A549 (cell line): ENCODE results near the gene NINL. TPM values are rescaled to one million over a fixed set of nuclear protein-coding genes. Genes with fewer than 3 reads are reported as not detected.

ENCODE experiments used
- ATAC-seq, 2 experiments: fragments of 200-7000 bp in 1 of 2; fragments of >200 bp in 1 of 2; cut with Nextera tagmentation in 1 of 2; cut with Tn5 transposase in 1 of 2; 3 replicates each; pipeline versions ENCODE4 v1.8.0 to v1.9.1; 2018 to 2020; ENCODE audit warnings: mild to moderate bottlenecking in 1 of 2, moderate library complexity in 1 of 2
- CTCF ChIA-PET: fragments of 300-600 bp; sonication (Branson Sonifier 250); formaldehyde crosslinking; extraction: SDS; loops from one replicate; lab custom pipeline; 2021; ENCODE audit warnings: antibody characterized with exemption, inconsistent platforms; lab: Yijun Ruan, JAX
- POLR2A ChIA-PET: fragments of 350-600 bp; formaldehyde crosslinking; extraction: SDS; loops from one replicate; lab custom pipeline; 2021; ENCODE audit warnings: antibody characterized with exemption, inconsistent platforms; lab: Yijun Ruan, JAX
- DNase-seq, 2 experiments: peaks; one replicate each; pipeline versions ENCODE4 v3.0.0 to v3.0.0-alpha.2; 2011 to 2016; ENCODE audit warnings: low read depth in 1 of 2, low spot score in 1 of 2
- FAIRE-seq: peaks from 2 replicates; lab custom pipeline; 2011; peaks lifted over from hg19 to GRCh38; lab: Jason Lieb, UNC
- H3K27ac ChIP-seq, 2 experiments: fragments of >200 bp; sonication (Bioruptor Twin); formaldehyde crosslinking; 3 replicates each; pipeline ENCODE4 v1.5.1; 2016 to 2017
- H3K4me1 ChIP-seq: fragments of >200 bp; sonication (Bioruptor Twin); formaldehyde crosslinking; 3 replicates; pipeline ENCODE4 v1.6.1; 2016
- H3K4me2 ChIP-seq: fragments of >200 bp; sonication (Bioruptor Twin); formaldehyde crosslinking; 3 replicates; pipeline ENCODE4 v1.6.1; 2016
- H3K4me3 ChIP-seq: fragments of >200 bp; sonication (Bioruptor Twin); formaldehyde crosslinking; 3 replicates; pipeline ENCODE4 v1.5.1; 2016
- H3K9me3 ChIP-seq: fragments of >200 bp; sonication (Bioruptor Twin); formaldehyde crosslinking; 3 replicates; pipeline ENCODE4 v1.6.1; 2016
- CBX8 ChIP-seq: fragments of 200-600 bp; sonication (generic); IDR thresholded peaks from 2 replicates; pipeline ENCODE4 v1.6.1; 2016
- CEBPB ChIP-seq, 2 experiments: fragments of >200 bp in 1 of 2; sonication (Bioruptor Twin) in 1 of 2; formaldehyde crosslinking in 1 of 2; IDR thresholded peaks; 2 replicates each; pipeline ENCODE4 v1.6.1; 2012 to 2016
- CTCF ChIP-seq: fragments of >200 bp; sonication (Bioruptor Twin); formaldehyde crosslinking; IDR thresholded peaks from 3 replicates; pipeline ENCODE4 v1.5.1; 2016
- E2F6 ChIP-seq: IDR thresholded peaks from 2 replicates; pipeline ENCODE4 v1.6.1; 2012; ENCODE audit warnings: low read depth, borderline replicate concordance
- EHMT2 ChIP-seq: fragments of 200-600 bp; sonication (generic); IDR thresholded peaks from 2 replicates; pipeline ENCODE4 v1.6.1; 2016; ENCODE audit warnings: antibody characterized with exemption, low read depth, mild to moderate bottlenecking, moderate library complexity
- FOSB ChIP-seq: fragments of 250-450 bp; sonication (Bioruptor Pico); IDR thresholded peaks from 2 replicates; pipeline ENCODE4 v1.5.0; 2020; ENCODE audit warnings: mild to moderate bottlenecking, moderate library complexity
- HOXA7 ChIP-seq: fragments of 250-450 bp; sonication (Bioruptor Pico); IDR thresholded peaks from 2 replicates; pipeline ENCODE4 v1.5.0; 2020; ENCODE audit warnings: mild to moderate bottlenecking, moderate library complexity
- HOXB13 ChIP-seq: fragments of 250-450 bp; sonication (Bioruptor Pico); IDR thresholded peaks from 2 replicates; pipeline ENCODE4 v1.5.0; 2020; ENCODE audit warnings: low read depth, mild to moderate bottlenecking, moderate library complexity
- JUNB ChIP-seq: fragments of >200 bp; sonication (Bioruptor Twin); formaldehyde crosslinking; IDR thresholded peaks from 2 replicates; pipeline ENCODE4 v1.6.1; 2016
- MAFK ChIP-seq: fragments of 450-650 bp; IDR thresholded peaks from 2 replicates; pipeline ENCODE4 v1.6.1; 2014; ENCODE audit not compliant: partially characterized antibody
- MYC ChIP-seq: IDR thresholded peaks from 2 replicates; pipeline ENCODE4 v1.6.1; 2012; ENCODE audit warnings: mild to moderate bottlenecking, inconsistent platforms, low read length, improper control_type of control experiment, borderline replicate concordance
- NFE2L2 ChIP-seq: fragments of 150-350 bp; conservative IDR thresholded peaks from 2 replicates; pipeline ENCODE4 v1.6.1; 2014; ENCODE audit warnings: low read length
- NPAS2 ChIP-seq: fragments of 250-450 bp; sonication (Bioruptor Pico); IDR thresholded peaks from 2 replicates; pipeline ENCODE4 v1.8.0; 2022; ENCODE audit warnings: mild to moderate bottlenecking, moderate library complexity, borderline replicate concordance
- PHF8 ChIP-seq: fragments of 200-600 bp; sonication (generic); IDR thresholded peaks from 2 replicates; pipeline ENCODE4 v1.6.1; 2016; ENCODE audit warnings: low read depth, mild to moderate bottlenecking, antibody characterized with exemption, moderate library complexity, borderline replicate concordance
- POLR2AphosphoS2 ChIP-seq: conservative IDR thresholded peaks from 2 replicates; pipeline ENCODE4 v1.6.1; 2012; ENCODE audit warnings: low read length, improper control_type of control experiment, inconsistent platforms
- RARB ChIP-seq: fragments of 250-450 bp; sonication (Bioruptor Pico); IDR thresholded peaks from 2 replicates; pipeline ENCODE4 v1.8.0; 2021; ENCODE audit warnings: mild to moderate bottlenecking, moderate library complexity
- REST ChIP-seq: fragments of 200-600 bp; sonication (generic); IDR thresholded peaks from 2 replicates; pipeline ENCODE4 v1.6.1; 2016; ENCODE audit warnings: antibody characterized with exemption, mild to moderate bottlenecking, moderate library complexity
- RFX5 ChIP-seq: fragments of 450-650 bp; IDR thresholded peaks from 2 replicates; pipeline ENCODE4 v1.7.1; 2014; ENCODE audit warnings: antibody characterized with exemption, mild to moderate bottlenecking, moderate library complexity
- RNF2 ChIP-seq: fragments of 200-600 bp; sonication (generic); IDR thresholded peaks from 2 replicates; pipeline ENCODE4 v1.6.1; 2016; ENCODE audit warnings: low read depth, mild to moderate bottlenecking, antibody characterized with exemption, moderate library complexity, borderline replicate concordance
- SREBF2 ChIP-seq: fragments of 450-650 bp; IDR thresholded peaks from 2 replicates; pipeline ENCODE4 v1.6.1; 2014; ENCODE audit warnings: mild to moderate bottlenecking, moderate library complexity
- TP53 ChIP-seq: fragments of 250-450 bp; sonication (Bioruptor Pico); IDR thresholded peaks from 2 replicates; pipeline ENCODE4 v1.5.0; 2021; ENCODE audit warnings: mild to moderate bottlenecking, moderate library complexity
- ZC3H11A ChIP-seq: fragments of 450-650 bp; IDR thresholded peaks from 2 replicates; pipeline ENCODE4 v1.6.1; 2014; ENCODE audit warnings: antibody characterized with exemption, mild to moderate bottlenecking
- ZFP36 ChIP-seq: fragments of 450-650 bp; IDR thresholded peaks from 2 replicates; pipeline ENCODE4 v1.6.1; 2014; ENCODE audit warnings: borderline replicate concordance; ENCODE audit not compliant: partially characterized antibody
- WGBS: methylation state at CpG from one replicate; pipeline ENCODE4 v1.1.6; 2017; ENCODE audit errors: missing lambda C conversion rate; 5-methylcytosine and 5-hydroxymethylcytosine counted together
- polyA plus RNA-seq, 4 experiments: library from polyadenylated mRNA; depleted of rRNA in 3 of 4; stranded (reverse); fragments of >200 nt; fragmentation: RNase III in 1 of 4; extraction: RNeasy Plus Mini Kit Qiagen cat#74134 plus additional on column Dnase treatment in 1 of 4; gene quantifications; 2 replicates in 3 of 4; 3 replicates in 1 of 4; pipeline ENCODE4 v1.2.3, GENCODE V29; 2011 to 2017
- TF ChIP-seq, protein P1 (sequence below): fragments of 250-450 bp; sonication (Bioruptor Pico); IDR thresholded peaks from 2 replicates; pipeline ENCODE4 v1.5.0; 2020; ENCODE audit warnings: low read depth, mild to moderate bottlenecking, moderate library complexity

Gene NINL
- polyA plus RNA-seq, 2 of the 4 experiments (the other 2 are of a cell fraction): 20.2 to 22.4 TPM

- Histone ChIP-seq H3K4me1 (no peaks in the 10 kb centered on the region), H3K9me3 (no peaks in the 10 kb centered on the region), H3K4me2 (no peak overlapping the region), H3K27ac (no peak overlapping the region), H3K4me3 (no peak overlapping the region)
- TF ChIP-seq NPAS2 (CRISPR knock-in tag) (no peak), RARB (no peak), HOXA7 (CRISPR knock-in tag) (no peak), EHMT2 (no peak), CEBPB (IDR thresholded peaks at IDR 0.05) (no peak), RNF2 (no peak), JUNB (no peak), ZFP36 (no peak), SREBF2 (no peak)
- TF ChIP-seq, protein P1, sequence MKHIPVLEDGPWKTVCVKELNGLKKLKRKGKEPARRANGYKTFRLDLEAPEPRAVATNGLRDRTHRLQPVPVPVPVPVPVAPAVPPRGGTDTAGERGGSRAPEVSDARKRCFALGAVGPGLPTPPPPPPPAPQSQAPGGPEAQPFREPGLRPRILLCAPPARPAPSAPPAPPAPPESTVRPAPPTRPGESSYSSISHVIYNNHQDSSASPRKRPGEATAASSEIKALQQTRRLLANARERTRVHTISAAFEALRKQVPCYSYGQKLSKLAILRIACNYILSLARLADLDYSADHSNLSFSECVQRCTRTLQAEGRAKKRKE (CRISPR knock-in tag): no peak
- ATAC-seq (no peak), DNase-seq (no peak), FAIRE-seq (no peak)
- ChIA-PET POLR2A (no interaction called here), CTCF (interaction anchor here (0.6 to 3.0 kb wide), 2 partner anchors 8 to 45 kb away, joined by 3 to 11 read pairs; no protein-coding TSS in a partner anchor)
- WGBS: 88% methylated on average over 18 of the region's 18 CpGs
Observed at GRCh38 chr20:25461786-25462545, 123.4 kb downstream of the NINL start.

GRCh38 chr20:25461281-25461650 is 124.1 kb downstream of the NINL start:
- H3K4me1 ChIP-seq: no peaks in the 10 kb centered on the region
- H3K9me3 ChIP-seq: no peaks in the 10 kb centered on the region
- no peak for FAIRE-seq
- no peak overlapping the region for H3K4me2 ChIP-seq
- no peak for DNase-seq
- WGBS: 72% methylated on average over 9 of the region's 9 CpGs
- no peak overlapping the region for H3K27ac ChIP-seq
- H3K4me3 ChIP-seq: no peak overlapping the region
- TF ChIP-seq JUNB (no peak), POLR2AphosphoS2 (no peak), CTCF (no peak), EHMT2 (no peak), REST (no peak), RFX5 (no peak), PHF8 (no peak), MYC (no peak), TP53 (no peak), MAFK (no peak), NFE2L2 (no peak), ZC3H11A (no peak), FOSB (CRISPR knock-in tag) (no peak), E2F6 (no peak), CBX8 (no peak), HOXB13 (CRISPR knock-in tag) (no peak)
- TF ChIP-seq, protein P1 (CRISPR knock-in tag): no peak
- CTCF ChIA-PET: interaction anchor here (3.0 kb wide), 1 partner anchor 9 kb away, joined by 11 read pairs; no protein-coding TSS in a partner anchor
- POLR2A ChIA-PET: no interaction called here
- no peak for ATAC-seq
